Glutamatergic neuron (in vitro differentiated cells): ENCODE measurements around the gene COA1. TPM values are rescaled to one million over a fixed set of nuclear protein-coding genes. Genes with fewer than 3 reads are reported as not detected.
"Not testable (repeated sequence)": the region's sequence is repeated elsewhere in the genome, so short reads cannot be mapped to it uniquely, and the experiment has no call there.

Experiments
- DNase-seq: peaks from one replicate; pipeline ENCODE4 v3.0.0; 2022
- H3K27ac Mint-ChIP-seq: one replicate; pipeline ENCODE4 v1.8.0; 2020; ENCODE audit warnings: mild to moderate bottlenecking, mixed read lengths, inconsistent platforms; ENCODE audit not compliant: unreplicated experiment
- H3K27me3 Mint-ChIP-seq: one replicate; pipeline ENCODE4 v1.8.0; 2020; ENCODE audit warnings: mild to moderate bottlenecking, moderate library complexity, mixed read lengths, inconsistent platforms; ENCODE audit not compliant: unreplicated experiment
- H3K36me3 Mint-ChIP-seq: one replicate; pipeline ENCODE4 v1.8.0; 2020; ENCODE audit warnings: mild to moderate bottlenecking, mixed read lengths, inconsistent platforms; ENCODE audit not compliant: unreplicated experiment
- H3K4me1 Mint-ChIP-seq: one replicate; pipeline ENCODE4 v1.8.0; 2020; ENCODE audit warnings: mild to moderate bottlenecking, low read depth, mixed read lengths, inconsistent platforms; ENCODE audit not compliant: unreplicated experiment
- H3K4me3 Mint-ChIP-seq: one replicate; pipeline ENCODE4 v1.8.0; 2020; ENCODE audit warnings: mild to moderate bottlenecking, mixed read lengths, inconsistent platforms; ENCODE audit not compliant: unreplicated experiment
- H3K9me3 Mint-ChIP-seq: one replicate; pipeline ENCODE4 v1.8.0; 2020; ENCODE audit warnings: mild to moderate bottlenecking, moderate library complexity, mixed read lengths, inconsistent platforms; ENCODE audit not compliant: unreplicated experiment
- CTCF ChIP-seq: fragments of 200-600 bp; sonication (generic); IDR thresholded peaks from one replicate; pipeline ENCODE4 v1.5.0; 2021; ENCODE audit not compliant: partially characterized antibody, unreplicated experiment
- total RNA-seq: library from RNA; stranded (reverse); fragmentation: NEBNext Ultra II Directional; extraction: Animal tissue kit (Norgen Biotek cat#: 25700); gene quantifications from one replicate; pipeline ENCODE4 v1.2.1, GENCODE V29; 2021; ENCODE audit not compliant: unreplicated experiment

Gene COA1
- total RNA-seq, 1 donor from 2014 or later = 73.7 TPM

DNA sequence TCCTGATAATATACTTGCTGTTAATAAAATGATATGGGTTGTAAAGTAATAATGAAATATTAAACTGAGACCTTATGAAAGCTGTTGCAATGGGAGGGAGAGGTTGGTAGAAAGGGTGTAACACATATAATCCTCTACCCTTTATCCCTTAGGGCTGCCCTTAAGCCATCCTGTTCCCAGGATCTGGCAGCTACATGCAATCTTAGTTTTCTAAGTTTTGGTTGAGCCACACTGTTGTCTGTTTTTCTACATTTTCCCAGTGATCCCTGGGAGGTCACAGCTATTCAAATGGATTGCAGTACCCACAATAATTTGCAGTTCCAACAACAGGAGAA is 6.3 kb downstream of the COA1 start:
- no peak overlapping the region for H3K27ac Mint-ChIP-seq
- no peaks in the 10 kb centered on the region for H3K9me3 Mint-ChIP-seq
- no peak for TF ChIP-seq CTCF
- no peaks in the 10 kb centered on the region for H3K36me3 Mint-ChIP-seq
- H3K4me1 Mint-ChIP-seq = peaks cover 14% of the 10 kb centered on the region
- H3K4me3 Mint-ChIP-seq = no peak overlapping the region
- H3K27me3 Mint-ChIP-seq = no peaks in the 10 kb centered on the region
- DNase-seq = no peak

GRCh38 chr7:43721193-43721806 is 8.0 kb downstream of the COA1 start:
- Mint-ChIP-seq H3K9me3 (no peaks in the 10 kb centered on the region), H3K36me3 (peaks cover 1% of the 10 kb centered on the region), H3K4me3 (no peak overlapping the region), H3K4me1 (peaks cover 11% of the 10 kb centered on the region), H3K27ac (no peak overlapping the region), H3K27me3 (peaks cover under 1% of the 10 kb centered on the region)
- no peak for DNase-seq
- peak; percentile 65 for TF ChIP-seq CTCF

DNA sequence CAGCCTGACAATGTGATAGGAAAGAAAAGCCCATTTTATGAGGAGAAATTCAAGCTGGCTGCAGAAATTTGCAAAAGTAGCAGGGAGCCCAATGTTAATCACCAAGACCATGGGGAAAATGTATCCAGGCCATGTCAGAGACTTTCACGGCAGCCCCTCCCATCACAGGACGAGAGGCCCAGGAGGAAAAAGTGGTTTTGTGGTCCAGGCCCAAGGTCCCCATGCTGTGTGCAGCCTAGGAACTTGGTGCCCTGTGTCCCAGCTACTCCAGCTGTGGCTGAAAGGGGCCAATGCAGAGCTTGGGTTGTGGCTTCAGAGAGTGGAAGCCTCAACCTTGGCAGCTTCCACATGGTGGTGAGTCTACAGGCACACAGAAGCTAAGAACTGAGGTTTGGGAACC is 12.7 kb downstream of the COA1 start:
- Mint-ChIP-seq H3K27ac (no peak overlapping the region), H3K9me3 (peaks cover 3% of the 10 kb centered on the region), H3K36me3 (peaks cover 11% of the 10 kb centered on the region), H3K27me3 (peaks cover 5% of the 10 kb centered on the region), H3K4me3 (no peak overlapping the region), H3K4me1 (peaks cover 9% of the 10 kb centered on the region)
- no peak for DNase-seq
- TF ChIP-seq CTCF = no peak

DNA sequence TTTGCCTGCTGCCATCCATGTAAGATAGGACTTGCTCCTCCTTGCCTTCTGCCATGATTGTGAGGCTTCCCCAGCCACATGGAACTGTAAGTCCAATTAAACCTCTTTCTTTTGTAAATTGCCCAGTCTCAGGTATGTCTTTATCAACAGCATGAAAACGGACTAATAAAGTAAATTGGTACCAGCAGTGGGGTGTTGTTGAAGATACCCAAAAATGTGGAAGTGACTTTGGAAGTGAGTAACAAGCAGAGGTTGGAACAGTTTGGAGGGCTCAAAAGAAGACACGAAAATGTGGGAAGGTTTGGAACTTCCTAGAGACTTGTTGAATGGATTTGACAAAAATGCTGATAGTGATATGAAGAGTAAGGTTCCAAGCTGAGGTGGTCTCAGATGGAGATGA is 13.4 kb downstream of the COA1 start:
- DNase-seq, H3K27ac Mint-ChIP-seq, H3K27me3 Mint-ChIP-seq, H3K9me3 Mint-ChIP-seq, H3K4me3 Mint-ChIP-seq: not testable (repeated sequence)
- peaks cover 10% of the 10 kb centered on the region for H3K4me1 Mint-ChIP-seq
- H3K36me3 Mint-ChIP-seq = peaks cover 11% of the 10 kb centered on the region

- H3K27ac Mint-ChIP-seq = no peak overlapping the region
These were observed 17.8 kb downstream of the COA1 start for GRCh38 chr7:43711503-43711902.

DNA sequence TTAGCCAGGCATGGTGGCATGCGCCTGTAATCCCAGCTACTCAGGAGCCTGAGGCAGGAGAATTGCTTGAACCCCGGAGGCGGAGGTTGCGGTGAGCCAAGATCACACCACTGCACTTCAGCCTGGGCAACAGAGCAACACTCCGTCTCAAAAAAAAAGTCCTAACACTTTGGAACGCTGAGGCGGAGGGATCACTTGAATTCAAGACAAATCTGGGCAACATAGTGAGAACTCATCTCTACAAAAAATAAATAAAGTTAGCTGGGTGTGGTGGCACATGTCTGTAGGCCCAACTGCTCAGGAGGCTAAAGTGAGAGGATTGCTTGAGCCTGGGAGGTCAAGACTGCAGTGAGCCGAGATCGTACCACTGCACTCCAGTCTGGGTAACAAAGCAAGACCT is 21.3 kb downstream of the COA1 start:
- H3K4me1 Mint-ChIP-seq, H3K27me3 Mint-ChIP-seq, DNase-seq, H3K9me3 Mint-ChIP-seq, H3K4me3 Mint-ChIP-seq, H3K27ac Mint-ChIP-seq: not testable (repeated sequence)
- peaks cover 11% of the 10 kb centered on the region for H3K36me3 Mint-ChIP-seq

More at GRCh38 chr7:43711503-43711902, 17.8 kb downstream of the COA1 start:
- H3K4me1 Mint-ChIP-seq = peaks cover 1% of the 10 kb centered on the region
- H3K36me3 Mint-ChIP-seq = peaks cover 11% of the 10 kb centered on the region
- peaks cover 5% of the 10 kb centered on the region for H3K9me3 Mint-ChIP-seq
- no peak for DNase-seq
- H3K4me3 Mint-ChIP-seq = no peak overlapping the region
- peaks cover 6% of the 10 kb centered on the region for H3K27me3 Mint-ChIP-seq
- TF ChIP-seq CTCF = no peak
